TTC549 (cell line): ENCODE data around the gene BZW2.
"Not testable (repeated sequence)": the region's sequence is repeated elsewhere in the genome, so short reads cannot be mapped to it uniquely, and the experiment has no call there.

ENCODE experiments used
- FAIRE-seq: peaks from 2 replicates; lab custom pipeline; 2012; peaks lifted over from hg19 to GRCh38; lab: Jason Lieb, UNC

BZW2 gene

DNA sequence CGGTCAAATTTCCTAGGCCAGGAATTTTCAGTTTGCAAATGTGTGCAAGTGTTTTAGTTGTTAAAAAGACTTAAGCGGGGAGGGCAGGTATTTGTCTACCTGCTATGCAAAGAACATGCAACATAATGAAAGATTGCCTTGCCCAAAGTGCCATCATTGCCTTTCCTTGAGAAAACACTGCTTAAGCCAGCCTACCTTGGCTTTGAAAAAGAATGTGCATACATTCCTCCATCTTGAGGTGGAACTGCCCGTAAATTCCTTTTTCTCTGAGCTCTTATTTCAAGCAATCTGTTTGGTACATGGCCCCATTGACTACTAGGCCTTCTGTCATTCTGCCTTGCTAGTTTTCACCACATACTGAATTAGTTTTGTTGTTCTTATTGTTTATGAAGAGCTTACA is 29.3 kb downstream of the BZW2 start:
- no peak for FAIRE-seq

DNA sequence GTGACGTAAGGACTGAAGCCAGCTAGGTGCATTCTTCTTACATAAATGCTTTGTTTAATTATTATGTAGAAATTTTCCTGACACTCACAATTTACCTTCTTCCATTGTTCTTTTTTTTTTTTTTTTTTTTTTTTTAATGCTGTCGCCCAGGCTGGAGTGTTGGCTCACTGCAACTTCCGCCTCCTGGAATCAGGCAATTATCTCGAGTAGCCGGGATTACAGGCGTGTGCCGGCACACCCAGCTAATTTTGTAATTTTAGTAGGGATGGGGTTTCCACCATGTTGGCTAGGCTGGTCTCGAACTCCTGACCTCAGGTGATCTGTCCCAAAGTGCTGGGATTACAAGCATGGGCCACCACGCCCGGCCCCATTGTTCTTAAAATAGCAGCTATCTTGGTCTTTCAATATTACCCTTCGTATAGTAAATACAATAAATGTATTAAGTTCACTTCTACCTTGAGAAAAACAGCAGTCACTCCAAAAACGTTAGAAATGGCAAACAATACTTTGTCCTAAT is 32.1 kb downstream of the BZW2 start:
- FAIRE-seq = no peak

DNA sequence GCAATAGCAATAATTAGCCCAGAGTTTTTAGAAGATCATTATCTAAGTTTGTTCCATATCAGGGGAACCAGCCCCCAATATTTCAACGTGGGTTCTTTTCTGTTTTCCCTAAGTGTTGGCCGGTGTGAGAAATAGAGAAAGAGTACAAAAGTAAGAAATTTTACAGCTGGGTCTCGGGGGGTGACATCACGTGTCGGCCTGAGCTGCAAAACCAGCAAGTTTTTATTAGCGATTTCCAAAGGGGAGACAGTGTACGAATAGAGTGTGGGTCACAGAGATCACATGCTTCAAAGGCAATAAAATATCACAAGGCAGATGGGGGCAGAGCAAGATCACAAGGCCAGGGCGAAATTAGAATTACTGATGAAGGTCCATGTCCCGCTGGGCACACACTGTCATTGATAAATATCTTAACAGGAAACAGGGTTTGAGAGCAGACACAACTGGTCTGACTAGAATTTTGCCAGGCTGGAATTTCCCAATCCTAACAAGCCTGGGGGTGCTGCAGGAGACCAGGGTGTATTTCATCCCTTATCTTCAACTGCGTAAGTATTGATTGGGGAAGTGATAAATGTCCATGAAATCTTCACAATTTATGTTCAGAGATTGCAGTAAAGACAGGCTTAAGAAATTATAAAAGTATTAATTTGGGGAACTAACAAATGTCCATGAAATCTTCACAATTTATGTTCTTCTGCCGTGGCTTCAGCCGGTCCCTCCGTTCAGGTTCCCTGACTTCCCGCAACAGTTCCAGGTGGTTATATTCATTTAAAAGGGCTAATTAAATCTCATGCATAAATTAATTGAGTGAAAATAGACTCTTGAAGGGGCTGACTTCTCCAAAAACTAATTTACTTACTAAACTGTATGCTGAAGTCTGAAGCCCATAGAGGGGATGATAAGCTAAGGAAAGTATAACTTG is 32.9 kb downstream of the BZW2 start:
- FAIRE-seq = not testable (repeated sequence)

DNA sequence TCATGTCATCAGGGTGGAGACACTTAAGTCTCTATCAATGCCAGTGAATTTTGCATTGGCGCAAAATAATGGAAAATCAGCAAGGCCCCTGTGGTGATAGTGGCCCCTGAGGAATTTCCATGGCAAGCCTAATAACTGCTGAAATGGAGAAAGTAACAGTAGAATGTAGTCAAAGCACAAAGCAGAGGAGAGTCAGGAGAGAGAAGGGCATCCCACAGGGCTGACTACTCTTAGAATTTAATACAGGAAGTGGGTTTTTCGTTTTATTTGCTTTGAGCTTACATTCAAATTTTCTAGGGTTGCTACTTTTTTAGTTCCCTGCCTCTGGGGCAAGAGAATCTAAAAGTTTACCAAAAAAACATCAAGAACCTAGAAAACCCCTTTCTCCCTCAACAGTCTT is 39.0 kb downstream of the BZW2 start:
- FAIRE-seq = no peak

DNA sequence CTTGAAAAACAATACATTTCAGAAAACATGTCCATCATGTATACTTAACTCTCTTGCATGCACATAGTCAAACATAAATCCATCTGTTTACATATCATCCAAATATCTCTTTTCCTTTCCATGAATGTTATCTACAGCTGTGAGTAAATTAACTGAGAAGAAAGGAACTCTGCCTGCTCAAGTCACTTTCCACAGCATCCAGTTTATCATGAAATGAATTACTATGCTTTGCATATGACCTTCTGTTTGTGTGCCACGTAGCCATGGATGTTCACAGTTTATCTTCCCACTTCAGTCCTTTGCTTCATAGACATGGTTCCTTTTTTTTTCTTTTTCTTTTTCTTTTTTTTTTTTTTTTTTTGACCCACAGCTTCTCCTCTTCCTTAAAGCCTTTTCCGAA is 39.6 kb downstream of the BZW2 start:
- FAIRE-seq = no peak

DNA sequence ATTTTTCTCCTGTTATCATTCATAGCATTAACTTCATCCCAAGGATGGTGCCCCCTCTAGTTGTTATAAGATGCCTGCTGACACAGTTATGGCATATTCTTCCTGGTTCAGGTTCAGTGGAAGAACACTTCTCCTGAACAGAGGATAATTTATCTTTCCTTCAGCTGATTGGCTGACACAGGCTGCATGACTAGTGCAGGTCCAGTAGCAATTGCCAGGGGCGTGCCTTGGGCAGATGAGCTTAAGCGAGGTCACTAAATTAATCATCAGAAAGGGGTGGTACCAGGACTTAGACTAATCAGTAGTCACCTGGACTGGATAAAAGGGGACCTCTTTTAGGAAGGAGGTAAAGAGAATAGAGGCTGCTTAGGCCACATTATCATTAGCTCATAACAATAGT is 42.3 kb downstream of the BZW2 start:
- no peak for FAIRE-seq

DNA sequence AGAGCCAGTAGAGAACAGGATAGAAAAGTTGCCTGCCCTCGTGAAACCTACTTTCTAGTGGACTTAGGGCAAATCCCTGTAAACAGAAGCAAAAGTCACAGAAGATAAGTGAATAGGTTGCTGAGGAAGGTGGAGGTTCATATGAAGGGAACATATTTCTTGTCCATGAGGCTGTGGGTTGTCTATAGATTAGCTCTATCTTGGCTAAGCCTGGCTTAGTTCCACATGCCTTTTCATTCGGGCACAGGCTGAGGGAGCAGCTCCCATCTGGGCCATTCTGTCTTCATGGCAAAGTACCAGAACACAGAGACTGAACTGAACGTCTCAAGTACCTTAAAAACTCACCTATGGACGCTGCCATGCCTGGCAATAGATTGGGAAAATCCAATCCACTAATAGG is 45.3 kb downstream of the BZW2 start:
- FAIRE-seq = no peak

DNA sequence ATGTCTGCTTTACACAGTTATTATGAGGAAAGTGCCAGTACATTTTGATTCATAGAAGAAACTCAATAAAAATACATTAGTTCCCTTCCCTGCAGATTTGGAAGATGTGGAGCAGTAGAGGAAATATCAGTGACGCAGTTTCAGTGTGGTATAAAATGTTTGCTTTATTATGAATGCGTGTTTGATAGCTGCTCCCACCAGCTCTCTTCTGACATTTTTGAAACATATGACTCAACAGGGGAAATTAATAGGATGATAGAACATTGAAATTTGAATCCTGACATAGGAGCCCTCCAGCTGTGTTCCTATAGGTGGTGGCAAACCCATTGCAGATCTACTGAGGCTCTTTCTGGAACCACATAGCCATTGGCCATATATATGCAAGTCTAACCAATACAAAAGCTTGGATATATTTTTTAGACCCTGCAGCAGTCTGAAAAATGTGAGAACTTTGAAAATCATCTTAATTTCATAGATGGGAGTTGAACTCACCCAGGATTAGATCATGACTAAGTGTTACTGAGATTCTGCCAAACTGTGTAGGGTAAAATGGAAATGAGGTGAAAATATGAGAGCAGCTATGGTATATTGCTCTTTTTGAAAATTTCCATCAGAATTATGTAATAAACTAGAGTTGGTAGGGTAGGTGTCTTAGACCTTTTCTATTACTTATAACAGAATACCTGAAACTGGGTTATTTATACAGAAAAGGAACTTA is 47.8 kb downstream of the BZW2 start:
- FAIRE-seq = no peak

DNA sequence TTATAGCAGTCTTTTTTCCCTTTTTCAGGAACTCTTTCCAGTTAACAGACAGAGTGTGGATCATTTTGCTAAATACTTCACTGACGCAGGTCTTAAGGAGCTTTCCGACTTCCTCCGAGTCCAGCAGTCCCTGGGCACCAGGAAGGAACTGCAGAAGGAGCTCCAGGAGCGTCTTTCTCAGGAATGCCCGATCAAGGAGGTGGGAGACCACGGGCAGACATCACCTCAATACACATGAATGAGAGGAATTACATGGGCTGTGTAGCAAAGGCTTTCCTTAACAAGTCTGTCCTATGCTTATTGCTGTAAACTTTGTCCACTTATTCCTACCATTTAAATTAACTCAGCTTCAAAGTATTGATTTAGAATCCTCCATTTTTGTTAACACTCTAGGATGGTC is 48.8 kb downstream of the BZW2 start:
- FAIRE-seq = no peak

DNA sequence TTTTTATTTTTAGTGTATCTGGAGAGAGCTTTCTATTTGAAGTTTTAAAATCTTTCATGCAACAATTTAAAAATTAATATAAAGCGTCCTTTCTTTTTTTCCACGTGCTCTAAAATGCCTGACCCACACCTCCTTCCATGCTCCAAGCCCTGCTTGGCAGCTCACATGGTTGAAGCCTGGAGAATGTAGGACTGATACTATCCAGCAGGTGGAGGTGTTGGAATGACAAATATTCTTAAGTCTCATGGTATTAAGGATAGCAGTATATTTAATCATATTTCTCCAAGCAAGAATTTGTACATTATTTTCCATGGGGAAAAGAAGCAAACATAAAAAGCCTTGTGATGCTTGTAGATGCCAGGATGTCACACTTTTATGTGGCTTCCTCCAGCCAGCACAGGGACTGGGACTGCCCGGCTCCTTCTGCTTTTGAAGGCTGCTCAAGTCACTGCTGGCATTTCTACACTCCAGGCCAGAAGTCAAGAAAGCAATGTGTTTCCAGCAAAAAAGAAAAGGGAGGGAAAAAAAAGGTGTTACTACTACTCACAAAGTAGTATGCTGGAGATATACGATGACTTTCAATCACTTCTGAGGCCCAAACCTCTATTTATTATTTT is 49.7 kb downstream of the BZW2 start:
- FAIRE-seq = no peak

DNA sequence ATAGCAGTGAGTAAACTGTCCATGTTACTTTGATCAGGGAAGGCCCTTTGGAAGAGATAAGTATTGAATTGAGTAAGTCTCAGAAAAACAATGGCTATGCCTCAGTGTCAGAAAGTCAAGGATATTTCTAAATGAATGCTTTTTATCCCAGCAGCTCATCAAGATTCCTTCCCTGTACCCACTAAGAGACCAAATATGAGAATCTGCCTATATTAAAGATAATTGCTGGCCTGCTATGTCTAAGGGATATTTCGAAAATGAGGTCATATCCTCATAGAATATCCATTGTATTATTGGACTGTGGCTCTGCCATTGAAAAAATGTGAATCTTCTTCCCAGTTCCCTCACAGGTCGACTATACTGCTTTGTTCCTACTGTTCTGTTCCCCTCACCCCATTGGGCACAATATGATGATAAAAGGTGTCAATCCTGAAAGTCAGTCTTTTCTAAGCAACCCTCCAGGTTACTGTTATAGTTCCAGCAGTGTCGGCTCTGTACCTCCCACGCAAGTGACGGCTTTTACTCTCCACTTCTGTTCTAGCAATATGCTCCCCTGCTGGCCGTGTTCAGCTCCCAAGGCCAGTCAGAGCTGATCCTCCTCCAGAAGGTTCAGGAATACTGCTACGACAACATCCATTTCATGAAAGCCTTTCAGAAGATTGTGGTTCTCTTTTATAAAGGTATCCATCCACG is 51.7 kb downstream of the BZW2 start:
- no peak for FAIRE-seq

DNA sequence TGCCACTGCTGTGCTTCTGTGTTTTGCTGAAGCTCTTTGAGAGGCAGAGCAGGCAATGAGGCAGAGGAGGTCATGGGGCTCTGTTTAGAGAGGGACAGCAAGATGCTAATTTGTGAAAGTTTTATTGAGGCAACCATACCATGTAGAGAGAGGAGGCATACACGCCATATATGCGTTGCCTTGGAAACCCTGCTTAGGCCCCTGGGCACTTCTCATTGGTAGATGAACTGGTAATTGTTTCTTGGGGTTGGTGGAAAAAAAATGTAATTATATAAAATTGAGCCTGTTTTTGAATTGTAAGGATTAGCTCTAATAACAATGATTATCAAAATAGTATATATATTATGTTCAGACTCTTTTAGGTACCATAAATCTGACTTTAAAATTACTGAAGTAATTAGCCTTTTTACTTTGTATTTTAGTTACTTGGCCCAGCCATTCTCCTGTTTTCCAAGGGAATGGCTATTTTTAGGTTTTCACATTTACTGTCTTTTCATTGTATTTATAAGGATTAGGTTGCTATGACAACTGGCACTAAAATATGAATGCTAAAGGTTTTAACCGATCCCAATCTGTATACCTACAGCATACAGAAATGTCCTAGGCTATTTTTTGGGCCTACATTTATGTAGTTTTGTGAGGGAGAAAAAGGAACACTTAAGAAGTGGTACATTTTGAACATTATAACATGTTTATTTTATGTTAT is 52.4 kb downstream of the BZW2 start:
- FAIRE-seq = no peak

DNA sequence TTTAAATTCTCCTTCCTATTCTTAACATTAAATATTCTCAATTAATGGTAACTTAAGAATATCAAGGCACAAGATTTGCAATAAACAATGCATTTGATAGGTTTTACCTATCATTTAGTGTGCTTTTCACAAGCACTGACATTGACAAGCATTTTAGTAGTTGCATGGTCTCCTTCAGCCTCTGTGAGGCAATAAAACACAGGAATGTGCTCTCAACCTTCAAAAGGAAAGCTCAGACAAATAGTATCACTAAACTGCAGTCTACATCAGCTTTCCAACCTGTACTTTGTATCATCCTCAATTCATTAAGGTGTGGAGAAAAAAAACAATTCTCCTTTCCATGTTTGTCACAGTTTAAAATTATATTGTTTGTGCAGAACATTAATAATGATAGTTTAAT is 56.5 kb downstream of the BZW2 start:
- no peak for FAIRE-seq

DNA sequence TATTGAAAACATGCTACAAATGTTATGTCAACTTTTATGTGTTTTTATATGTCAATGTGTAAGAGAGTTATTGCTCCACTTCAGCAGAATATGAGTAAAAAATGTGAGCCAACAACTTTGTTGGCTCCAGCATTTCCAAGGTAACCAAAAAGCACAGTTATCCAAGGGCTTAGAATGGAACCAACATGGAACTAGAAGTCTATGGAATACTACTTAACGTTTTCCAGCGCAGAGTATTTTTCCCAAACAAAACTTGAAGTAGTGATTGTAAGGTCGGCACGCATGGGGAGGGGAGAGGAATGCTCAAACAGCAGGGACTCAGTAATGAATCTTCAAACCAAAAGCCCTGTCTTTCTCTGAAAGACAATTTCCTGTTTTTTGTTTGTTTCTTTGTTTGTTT is 62.5 kb downstream of the BZW2 start:
- FAIRE-seq = no peak

DNA sequence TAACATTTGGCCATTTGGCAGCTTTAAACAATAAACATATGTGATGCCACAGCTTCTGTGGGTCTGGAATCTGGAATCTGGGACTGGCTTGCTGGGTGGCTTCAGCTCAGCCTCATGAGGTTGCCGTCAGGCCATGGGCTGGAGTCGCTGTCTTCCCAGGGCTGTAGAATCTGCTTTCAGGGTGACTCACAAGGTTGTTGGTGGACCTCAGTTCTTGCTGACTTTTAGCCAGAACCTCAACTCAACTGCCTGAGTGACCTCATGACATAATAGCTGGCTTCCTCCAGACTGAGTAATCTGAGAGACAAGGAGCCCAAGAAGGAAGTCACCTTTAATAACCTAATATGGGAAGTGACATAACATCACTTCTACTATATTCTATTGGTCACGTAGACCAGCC is 63.0 kb downstream of the BZW2 start:
- FAIRE-seq = no peak

DNA sequence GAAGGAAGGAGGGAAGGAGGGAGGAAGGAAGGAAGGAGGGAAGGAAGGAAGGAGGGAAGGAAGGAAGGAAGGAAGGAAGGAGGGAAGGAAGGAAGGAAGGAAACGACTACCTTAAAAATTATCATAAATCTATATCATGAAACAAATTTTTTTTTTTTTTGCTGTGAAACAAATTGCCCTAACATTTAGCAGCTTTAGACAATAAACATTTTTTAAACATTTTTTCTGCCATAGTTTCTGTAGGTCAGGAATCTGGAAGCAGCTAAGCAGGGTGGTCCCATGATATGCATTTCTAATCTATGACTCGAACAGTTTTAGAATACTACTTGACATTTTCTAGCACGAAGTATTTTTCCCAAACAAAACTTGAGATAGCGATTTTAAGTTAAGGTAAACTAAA is 64.7 kb downstream of the BZW2 start:
- no peak for FAIRE-seq

DNA sequence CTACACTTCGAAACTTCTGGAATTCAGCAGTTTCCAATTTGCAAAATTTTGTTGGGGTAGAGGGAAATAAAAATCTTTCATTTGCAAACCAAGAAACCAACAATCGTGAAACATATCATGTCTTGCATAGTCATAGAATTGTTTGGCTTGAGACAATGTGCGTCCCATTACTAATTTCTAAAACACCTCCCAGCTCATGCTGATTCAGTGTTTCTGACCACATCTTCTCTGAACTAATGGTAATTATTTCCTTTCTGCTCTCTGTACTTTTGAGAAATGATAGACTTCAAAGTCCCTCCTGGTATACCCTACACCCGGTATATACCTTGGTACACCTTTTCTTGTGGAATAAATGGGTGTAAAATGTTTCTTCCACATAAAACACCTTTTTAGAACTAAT is 65.7 kb downstream of the BZW2 start:
- FAIRE-seq = no peak

DNA sequence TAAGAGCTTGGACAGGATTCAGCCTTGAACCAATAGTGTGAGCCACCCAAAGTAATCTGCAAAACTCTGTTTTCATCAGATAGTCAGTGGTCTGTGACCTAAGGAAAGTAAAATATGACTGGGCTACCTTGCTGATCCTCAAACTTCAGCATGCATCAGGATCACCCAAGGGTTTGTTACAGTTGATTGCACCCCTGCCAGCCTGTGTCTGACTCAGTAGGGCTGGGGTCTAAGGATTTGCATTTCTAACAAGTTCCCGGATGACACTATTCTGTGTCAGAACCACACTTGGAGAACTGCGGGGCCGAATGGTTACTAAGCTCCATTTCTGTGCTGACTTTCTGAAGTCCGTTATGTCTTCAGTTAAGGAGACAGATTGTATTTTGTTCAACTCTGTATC is 66.9 kb downstream of the BZW2 start:
- FAIRE-seq = no peak

DNA sequence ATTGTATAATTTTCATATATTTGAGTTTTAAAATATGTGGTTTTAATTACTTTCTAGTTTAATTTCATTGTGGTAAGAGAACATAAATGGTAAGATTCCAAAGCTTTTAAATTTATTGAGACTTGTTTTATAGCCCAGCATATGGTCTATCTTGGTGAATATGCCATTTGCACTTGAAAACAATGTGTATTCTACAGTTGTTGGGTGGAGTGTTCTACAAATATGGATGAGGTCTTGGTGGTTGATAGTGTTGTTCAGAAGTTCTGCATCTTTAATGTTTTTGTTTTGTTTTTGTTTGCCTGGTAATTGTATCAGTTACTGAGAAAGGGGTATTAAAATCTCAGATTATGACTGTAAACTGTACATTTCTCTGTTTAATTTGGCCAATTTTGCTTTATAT is 69.9 kb downstream of the BZW2 start:
- no peak for FAIRE-seq

DNA sequence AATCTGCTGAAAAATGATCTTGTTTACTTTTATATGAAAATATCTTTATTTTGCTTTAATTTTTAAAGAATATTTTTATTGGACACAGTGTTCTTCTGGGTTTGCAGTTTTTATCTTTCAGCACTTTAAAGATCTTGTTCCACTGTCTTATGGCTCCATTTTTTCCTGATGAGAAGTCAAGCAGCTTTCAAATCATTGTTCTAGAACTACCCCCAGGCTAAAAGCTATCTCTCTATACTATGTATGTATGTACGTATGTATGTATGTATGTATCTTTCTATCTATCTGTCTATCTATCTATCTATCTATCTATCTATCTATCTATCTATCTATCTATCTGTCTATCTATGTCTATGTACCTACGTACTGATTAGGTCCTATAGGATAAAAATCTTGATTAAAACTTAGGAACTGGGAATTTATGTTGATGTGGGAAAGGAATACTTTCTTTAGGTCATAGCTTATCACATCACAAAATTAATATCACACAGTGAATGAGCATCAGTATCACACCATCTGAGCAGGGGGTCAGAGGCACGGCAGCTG is 72.2 kb downstream of the BZW2 start:
- FAIRE-seq = no peak

DNA sequence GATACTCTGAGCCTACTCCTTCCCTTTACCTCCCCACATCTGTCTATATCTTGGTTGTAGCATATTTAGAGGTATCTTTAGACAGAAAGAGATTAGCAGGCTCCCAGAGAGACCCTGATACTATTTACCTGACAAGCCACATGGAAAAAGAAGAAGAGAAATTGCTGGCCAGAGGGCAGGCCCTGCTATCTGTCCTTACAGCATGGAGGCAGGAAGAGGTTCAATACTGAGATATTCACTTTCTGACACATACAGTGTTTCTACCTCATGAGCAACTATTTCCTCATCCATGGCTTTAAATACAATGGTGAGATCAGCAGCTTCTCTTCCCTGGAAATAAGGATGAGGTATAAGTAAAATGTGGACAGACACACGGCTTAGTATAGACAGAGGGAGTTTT is 73.7 kb downstream of the BZW2 start:
- FAIRE-seq = no peak

DNA sequence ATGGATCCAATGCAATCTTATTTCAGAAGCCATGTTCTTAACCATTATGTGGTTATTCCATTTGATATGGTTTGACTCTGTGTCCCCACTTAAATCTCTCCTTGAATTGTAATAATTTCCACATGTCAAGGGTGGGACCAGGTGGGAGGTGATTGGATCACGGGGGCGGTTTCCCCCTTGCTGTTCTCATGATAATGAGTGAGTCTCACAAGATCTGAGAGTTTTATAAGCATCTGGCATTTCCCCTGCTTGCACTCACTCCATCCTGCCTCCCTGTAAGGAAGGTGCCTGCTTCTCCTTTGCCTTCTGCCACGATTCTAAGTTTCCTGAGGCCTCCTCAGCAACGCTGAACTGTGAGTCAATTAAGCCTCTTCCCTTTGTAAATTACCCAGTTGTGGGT is 75.6 kb downstream of the BZW2 start:
- no peak for FAIRE-seq
